H1 (cell line): ENCODE data around the gene ZIC1. TPM values are rescaled to one million over a fixed set of nuclear protein-coding genes. Genes with fewer than 3 reads are reported as not detected.

Experiments
- CTCF ChIA-PET: fragments of 300-600 bp; sonication (Branson Sonifier 250); formaldehyde crosslinking; loops from one replicate; lab custom pipeline; 2021; ENCODE audit not compliant: partially characterized antibody; lab: Charles Lee
- POLR2A ChIA-PET: fragments of 300-600 bp; sonication (Branson Sonifier 250); formaldehyde crosslinking; loops from one replicate; lab custom pipeline; 2021; ENCODE audit warnings: inconsistent platforms; ENCODE audit not compliant: partially characterized antibody; lab: Charles Lee
- DNase-seq, 2 experiments: peaks; one replicate each; pipeline versions ENCODE4 v3.0.0 to v3.0.0-alpha.2; 2010 to 2022; ENCODE audit warnings: low spot score in 2 of 2, low read depth in 1 of 2, mixed read lengths in 1 of 2
- FAIRE-seq: peaks from 2 replicates; lab custom pipeline; 2011; peaks lifted over from hg19 to GRCh38; lab: Jason Lieb, UNC
- H2AFZ ChIP-seq: 2 replicates; pipeline ENCODE4 v1.8.1; 2012; ENCODE audit warnings: low read length, inconsistent platforms
- H2AK5ac ChIP-seq: 2 replicates; pipeline ENCODE4 v1.6.1; 2013; ENCODE audit warnings: low read depth, low read length
- H2BK120ac ChIP-seq: replicated peaks from 2 replicates; pipeline ENCODE3; 2013; ENCODE audit warnings: low read depth, low read length, inconsistent platforms
- H2BK12ac ChIP-seq: 2 replicates; pipeline ENCODE4 v1.6.1; 2013; ENCODE audit warnings: low read depth, low read length
- H2BK15ac ChIP-seq: 2 replicates; pipeline ENCODE4 v1.6.1; 2013; ENCODE audit warnings: low read length
- H2BK20ac ChIP-seq: 2 replicates; pipeline ENCODE4 v1.6.1; 2013; ENCODE audit warnings: low read length
- H2BK5ac ChIP-seq: 2 replicates; pipeline ENCODE4 v1.6.1; 2013; ENCODE audit warnings: low read depth, low read length
- H3K14ac ChIP-seq: 2 replicates; pipeline ENCODE4 v1.6.1; 2013; ENCODE audit warnings: inconsistent platforms; ENCODE audit not compliant: insufficient read length
- H3K18ac ChIP-seq: 2 replicates; pipeline ENCODE4 v1.6.1; 2013; ENCODE audit warnings: low read length; ENCODE audit errors: extremely low read depth
- H3K23ac ChIP-seq: 2 replicates; pipeline ENCODE4 v1.6.1; 2013; ENCODE audit warnings: inconsistent platforms; ENCODE audit not compliant: insufficient read length
- H3K23me2 ChIP-seq: 2 replicates; pipeline ENCODE4 v1.6.1; 2013; ENCODE audit warnings: low read depth, low read length
- H3K27ac ChIP-seq: 2 replicates; pipeline ENCODE4 v1.6.1; 2011; ENCODE audit warnings: low read depth, low read length, inconsistent platforms
- H3K27me3 ChIP-seq, 4 experiments: replicated peaks in 1 of 4; 1 replicate in 1 of 4; 2 replicates in 3 of 4; pipeline versions ENCODE4 v1.6.1 to v1.8.1; 2011 to 2013; ENCODE audit warnings: low read length in 3 of 4, mild to moderate bottlenecking in 3 of 4, inconsistent platforms in 2 of 4, mixed read lengths in 2 of 4, moderate library complexity in 1 of 4; ENCODE audit not compliant: control insufficient read depth in 3 of 4, insufficient read depth in 3 of 4; ENCODE audit errors: extremely low read depth in 1 of 4
- H3K36me3 ChIP-seq, 4 experiments: 2 replicates each; pipeline versions ENCODE4 v1.6.1 to v1.8.1; 2011 to 2013; ENCODE audit warnings: mild to moderate bottlenecking in 4 of 4, low read length in 3 of 4, moderate library complexity in 2 of 4, control low read depth in 1 of 4, inconsistent platforms in 1 of 4; ENCODE audit not compliant: insufficient read depth in 4 of 4, control insufficient read depth in 2 of 4
- H3K4ac ChIP-seq: replicated peaks from 2 replicates; pipeline ENCODE3; 2013; ENCODE audit warnings: low read length, low read depth, mixed read lengths, inconsistent platforms; ENCODE audit not compliant: insufficient read length
- H3K4me1 ChIP-seq, 4 experiments: replicated peaks in 1 of 4; 1 replicate in 1 of 4; 2 replicates in 3 of 4; pipeline versions ENCODE4 v1.6.1 to v1.8.1; 2011 to 2013; ENCODE audit warnings: low read length in 3 of 4, inconsistent platforms in 2 of 4, mixed read lengths in 1 of 4; ENCODE audit not compliant: insufficient read depth in 4 of 4, control insufficient read depth in 3 of 4
- H3K4me2 ChIP-seq, 2 experiments: 2 replicates each; pipeline versions ENCODE4 v1.6.1 to v1.8.1; 2011 to 2013; ENCODE audit warnings: low read depth in 2 of 2, low read length in 2 of 2, control low read depth in 1 of 2, inconsistent platforms in 1 of 2, mild to moderate bottlenecking in 1 of 2; ENCODE audit not compliant: insufficient read depth in 1 of 2
- H3K4me3 ChIP-seq, 4 experiments: fragments of 200-600, 300-600 bp in 1 of 4; sonication (generic), shearing (Covaris generic), sonication (Bioruptor Twin) in 1 of 4; 2 replicates each; pipeline versions ENCODE4 v1.5.1 to v1.8.1; 2011 to 2016; ENCODE audit warnings: low read length in 4 of 4, low read depth in 3 of 4, control low read depth in 2 of 4, inconsistent platforms in 2 of 4, mild to moderate bottlenecking in 2 of 4, mixed read lengths in 1 of 4, moderate library complexity in 1 of 4; ENCODE audit not compliant: insufficient read depth in 2 of 4; ENCODE audit errors: extremely low read depth in 1 of 4
- H3K56ac ChIP-seq: replicated peaks from 2 replicates; pipeline ENCODE3; 2013; ENCODE audit warnings: low read depth, mild to moderate bottlenecking, mixed read lengths, low read length, inconsistent platforms; ENCODE audit not compliant: insufficient read length
- H3K79me1 ChIP-seq: 2 replicates; pipeline ENCODE4 v1.6.1; 2013; ENCODE audit warnings: low read depth, low read length, control low read depth
- H3K79me2 ChIP-seq, 2 experiments: 2 replicates each; pipeline versions ENCODE4 v1.6.1 to v1.8.1; 2012 to 2013; ENCODE audit warnings: low read length in 2 of 2, mild to moderate bottlenecking in 2 of 2, inconsistent platforms in 1 of 2; ENCODE audit not compliant: insufficient read depth in 2 of 2, control insufficient read depth in 1 of 2
- H3K9ac ChIP-seq, 4 experiments: replicated peaks in 1 of 4; 1 replicate in 1 of 4; 2 replicates in 3 of 4; pipeline versions ENCODE4 v1.6.1 to v1.8.1; 2011 to 2013; ENCODE audit warnings: low read depth in 3 of 4, low read length in 3 of 4, control low read depth in 2 of 4, mild to moderate bottlenecking in 2 of 4, moderate library complexity in 2 of 4, inconsistent platforms in 1 of 4; ENCODE audit errors: extremely low read depth in 1 of 4
- H3K9me3 ChIP-seq, 2 experiments: 2 replicates each; pipeline versions ENCODE4 v1.6.1 to v1.8.1; 2012 to 2013; ENCODE audit warnings: mild to moderate bottlenecking in 2 of 2, moderate library complexity in 2 of 2, control low read depth in 1 of 2, inconsistent platforms in 1 of 2, low read depth in 1 of 2, low read length in 1 of 2, mixed read lengths in 1 of 2; ENCODE audit not compliant: insufficient read depth in 2 of 2
- H4K20me1 ChIP-seq, 2 experiments: replicated peaks in 1 of 2; 2 replicates each; pipeline versions ENCODE3 to v1.8.1; 2011 to 2013; ENCODE audit warnings: inconsistent platforms in 2 of 2, low read length in 2 of 2, mild to moderate bottlenecking in 1 of 2; ENCODE audit not compliant: insufficient read depth in 2 of 2, control insufficient read depth in 1 of 2
- H4K5ac ChIP-seq: 2 replicates; pipeline ENCODE4 v1.6.1; 2013; ENCODE audit warnings: low read length, low read depth, mixed read lengths, inconsistent platforms; ENCODE audit not compliant: insufficient read length
- H4K8ac ChIP-seq: 2 replicates; pipeline ENCODE4 v1.8.0; 2013; ENCODE audit warnings: mild to moderate bottlenecking, moderate library complexity, low read length, inconsistent platforms; ENCODE audit not compliant: insufficient read depth; ENCODE audit errors: extremely low read depth
- H4K91ac ChIP-seq: replicated peaks from 2 replicates; pipeline ENCODE3; 2013; ENCODE audit warnings: low read length, mixed read lengths, inconsistent platforms; ENCODE audit not compliant: insufficient read length
- CBX8 ChIP-seq: fragments of 300-800, 300-1000 bp; sonication (generic); IDR thresholded peaks from 2 replicates; pipeline ENCODE4 v1.7.1; 2016; ENCODE audit warnings: low read depth, low read length, borderline replicate concordance
- CHD2 ChIP-seq: IDR thresholded peaks from 2 replicates; pipeline ENCODE4 v1.6.1; 2012; ENCODE audit warnings: low read length, improper control_type of control experiment
- EGR1 ChIP-seq: IDR thresholded peaks from 2 replicates; pipeline ENCODE4 v1.6.1; 2011; ENCODE audit warnings: low read depth, low read length, borderline replicate concordance
- SUZ12 ChIP-seq: fragments of 200-600 bp; sonication (generic); IDR thresholded peaks from 2 replicates; pipeline ENCODE4 v1.6.1; 2012; ENCODE audit warnings: mild to moderate bottlenecking, inconsistent platforms, low read length, moderate library complexity, mixed read lengths
- WGBS, 2 experiments: shearing (Covaris generic) in 1 of 2; methylation state at CpG; one replicate each; pipeline versions ENCODE4 v1.1.6 to v1.1.7; 2013 to 2015; ENCODE audit warnings: low lambda C conversion rate in 2 of 2, mixed read lengths in 2 of 2, inconsistent platforms in 1 of 2, low coverage in 1 of 2, missing lambda C conversion rate in 1 of 2; ENCODE audit not compliant: insufficient replicate concordance in 2 of 2, insufficient coverage in 1 of 2, insufficient read length in 1 of 2; ENCODE audit errors: extremely low coverage in 1 of 2, missing lambda C conversion rate in 1 of 2; 5-methylcytosine and 5-hydroxymethylcytosine counted together
- polyA plus RNA-seq, 7 experiments: library from polyadenylated mRNA; depleted of rRNA in 3 of 7; stranded (reverse) in 5 of 7; unstranded in 2 of 7; fragments of >200 nt in 5 of 7; fragments of 200-250 nt in 2 of 7; gene quantifications; 1 replicate in 5 of 7; 2 replicates in 1 of 7; 4 replicates in 1 of 7; pipeline versions ENCODE4 v1.2.1 to v1.2.3, GENCODE V29; 2011 to 2013; ENCODE audit warnings: missing spikeins in 2 of 7, mixed read lengths in 2 of 7
- total RNA-seq: library from RNA; stranded (reverse); fragmentation: NEBNext Ultra II Directional; extraction: Animal tissue kit (Norgen Biotek cat#: 25700); gene quantifications from 2 replicates; pipeline ENCODE4 v1.2.1, GENCODE V29; 2021

ZIC1 gene
- total and polyA plus RNA-seq, 2 of the 8 experiments (the other 6 are each of a cell fraction or from before 2014, with no cell fraction given): 0.80 to 2.2 TPM

GRCh38 chr3:147423537-147423797 is 14.3 kb downstream of the ZIC1 start:
- Histone ChIP-seq H3K4ac (no peak overlapping the region), H3K9me3 (no peaks in the 10 kb centered on the region), H2BK5ac (no peak overlapping the region), H3K36me3 (peaks cover 0 to 3% (median 0%) of the 10 kb centered on the region in 4 experiments; a peak in 1 of 8 replicates), H4K8ac (no peak overlapping the region), H2AK5ac (no peak overlapping the region), H3K4me3 (peak overlapping the region in 3 of 4 experiments; percentile 20 to 57 (median 25); a peak in 5 of 8 replicates), H3K79me1 (no peaks in the 10 kb centered on the region), H2BK12ac (no peak overlapping the region), H3K27me3 (peaks cover 57 to 81% (median 69%) of the 10 kb centered on the region in 4 experiments; a peak in 6 of 7 replicates), H3K4me2 (peak overlapping the region; percentile 68 to 76), H4K20me1 (peaks cover under 1 to 8% of the 10 kb centered on the region in 2 experiments), H3K4me1 (peaks cover 13 to 39% (median 15%) of the 10 kb centered on the region in 4 experiments), H3K27ac (no peak overlapping the region), H3K79me2 (no peaks in the 10 kb centered on the region), H3K56ac (no peak overlapping the region), H3K9ac (no peak overlapping the region), H2AFZ (no peak overlapping the region), H4K5ac (no peak overlapping the region), H2BK20ac (no peak overlapping the region), H2BK120ac (no peak overlapping the region), H3K14ac (no peak overlapping the region), H3K23ac (no peak overlapping the region), H4K91ac (no peak overlapping the region), H2BK15ac (no peak overlapping the region), H3K18ac (no peak overlapping the region), H3K23me2 (peaks cover 6% of the 10 kb centered on the region; the same call in 1 of the 2 replicates)
- CTCF ChIA-PET: interaction anchor here (0.9 to 17.2 kb wide), 7 partner anchors 10 to 66 kb away, joined by 3 to 485 read pairs (median 4); partner anchors contain the start of gene ZIC4
- POLR2A ChIA-PET: interaction anchor here (0.7 to 2.8 kb wide), 5 partner anchors 10 to 36 kb away, joined by 3 to 10 read pairs (median 5); no protein-coding TSS in a partner anchor
- no peak for DNase-seq
- WGBS, 2 experiments: 4% methylated on average over 3 of the region's 3 CpGs; no CpG with 5 or more reads in 1 of the 2 experiments
- TF ChIP-seq CBX8 (peak; percentile 68; the same call in 1 of the 2 replicates), CHD2 (no peak), EGR1 (no peak), SUZ12 (peak; percentile 96; the same call in 1 of the 2 replicates)
- FAIRE-seq: no peak
